HK-2 (cell line): ENCODE results near the gene IL13.

Experiments used
- DNase-seq: peaks from one replicate; pipeline ENCODE4 v3.0.0-alpha.2; 2018; ENCODE audit not compliant: unreplicated experiment

IL13 gene

GRCh38 chr5:132655821-132656773, 1.9 kb upstream of the IL13 start:
- DNase-seq = no peak

- DNase-seq = no peak
Measured at GRCh38 chr5:132656774-132657355, 1.1 kb upstream of the IL13 start.

GRCh38 chr5:132658381-132659302, 669 bp downstream of the IL13 start:
- DNase-seq = no peak

- no peak for DNase-seq
Measured at GRCh38 chr5:132659598-132660493, 1.9 kb downstream of the IL13 start.

GRCh38 chr5:132661231-132662003, 3.4 kb downstream of the IL13 start:
- DNase-seq = no peak

GRCh38 chr5:132662004-132662401, 4.0 kb downstream of the IL13 start:
- no peak for DNase-seq

GRCh38 chr5:132662925-132663770, 5.2 kb downstream of the IL13 start:
- no peak for DNase-seq

GRCh38 chr5:132663771-132664695, 6.1 kb downstream of the IL13 start:
- DNase-seq = no peak

GRCh38 chr5:132664696-132665209, 6.8 kb downstream of the IL13 start:
- DNase-seq = no peak

GRCh38 chr5:132665574-132666080, 7.7 kb downstream of the IL13 start:
- no peak for DNase-seq

- DNase-seq = no peak
Measured at GRCh38 chr5:132666310-132667123, 8.5 kb downstream of the IL13 start.

- no peak for DNase-seq
Measured at GRCh38 chr5:132667309-132667708, 9.3 kb downstream of the IL13 start.

- DNase-seq = no peak
Measured at GRCh38 chr5:132667761-132668705, 10.1 kb downstream of the IL13 start.

GRCh38 chr5:132668706-132669454, 10.9 kb downstream of the IL13 start:
- DNase-seq = no peak

GRCh38 chr5:132669455-132669820, 11.5 kb downstream of the IL13 start:
- DNase-seq = no peak
